Sigmoid colon (tissue), 7 donors: ENCODE measurements around the gene URB1. TPM values are rescaled to one million over a fixed set of nuclear protein-coding genes. Genes with fewer than 3 reads are reported as not detected.
"Not testable (repeated sequence)": the region's sequence is repeated elsewhere in the genome, so short reads cannot be mapped to it uniquely, and the experiment has no call there.

Experiments
- DNase-seq: peaks from one replicate; pipeline ENCODE4 v3.0.0-alpha.2; 2019
- H3K27ac ChIP-seq, 4 donors: fragments of 200-600 bp; sonication (generic); one replicate each; pipeline ENCODE4 v1.5.1; 2016 to 2019; ENCODE audit warnings: mild to moderate bottlenecking in 1 of 4
- H3K27me3 ChIP-seq, 3 donors: fragments of 200-600 bp; sonication (generic); one replicate each; pipeline ENCODE4 v1.5.1; 2019; ENCODE audit warnings: mild to moderate bottlenecking in 1 of 3
- H3K36me3 ChIP-seq, 4 donors: fragments of 200-600 bp; sonication (generic); one replicate each; pipeline ENCODE4 v1.5.1; 2016 to 2019
- H3K4me1 ChIP-seq, 4 donors: fragments of 200-600 bp; sonication (generic); one replicate each; pipeline ENCODE4 v1.5.1; 2017 to 2019
- H3K4me3 ChIP-seq, 4 donors: fragments of 200-600 bp; sonication (generic); one replicate each; pipeline ENCODE4 v1.5.1; 2017 to 2019; ENCODE audit warnings: mild to moderate bottlenecking in 2 of 4, moderate library complexity in 1 of 4
- H3K9me3 ChIP-seq, 4 donors: fragments of 200-600 bp in 3 of 4; sonication (generic) in 3 of 4; one replicate each; pipeline versions ENCODE4 v1.5.1 to v1.6.1; 2013 to 2019
- CTCF ChIP-seq, 4 experiments: fragments of 450-650 bp in 3 of 4; fragments of 200-600 bp in 1 of 4; IDR thresholded peaks; one replicate each; pipeline ENCODE4 v1.5.1; 2016 to 2019; ENCODE audit warnings: antibody characterized with exemption in 4 of 4, mild to moderate bottlenecking in 3 of 4, moderate library complexity in 2 of 4
- EP300 ChIP-seq, 4 donors: sonication (generic); formaldehyde crosslinking; IDR thresholded peaks; one replicate each; pipeline ENCODE4 v1.6.1; 2017; ENCODE audit warnings: antibody characterized with exemption in 4 of 4
- POLR2A ChIP-seq, 2 donors: fragments of 450-650 bp; IDR thresholded peaks; one replicate each; pipeline ENCODE4 v1.6.1; 2016; ENCODE audit warnings: antibody characterized with exemption in 2 of 2, mild to moderate bottlenecking in 2 of 2, moderate library complexity in 2 of 2
- POLR2AphosphoS5 ChIP-seq, 4 donors: sonication (generic); formaldehyde crosslinking; IDR thresholded peaks; one replicate each; pipeline ENCODE4 v1.6.1; 2017; ENCODE audit warnings: antibody characterized with exemption in 4 of 4
- WGBS, 2 donors: extraction: QIAGEN DNeasy Blood & Tissue Kit; methylation state at CpG; one replicate each; pipeline ENCODE4 v1.1.7; 2013; 5-methylcytosine and 5-hydroxymethylcytosine counted together
- intact Hi-C: fragments of 100-400 bp; cut with DNase I; formaldehyde crosslinking; loops from one replicate; pipeline ENCODE4 v1.15.1; 2023
- polyA plus RNA-seq, 3 donors: library from polyadenylated mRNA; stranded (reverse); fragments of 200-250 nt; gene quantifications; one replicate each; pipeline ENCODE4 v1.2.3, GENCODE V29; 2013
- small RNA-seq, 3 donors: library from RNA; depleted of rRNA; stranded (forward); fragments of <200 nt; gene quantifications; one replicate each; pipeline ENCODE3, GENCODE V24; 2016
- total RNA-seq, 4 donors: library from RNA; depleted of rRNA; stranded (reverse); fragments of >200 nt; gene quantifications; one replicate each; pipeline ENCODE4 v1.1.0, GENCODE V29; 2016
- donor health status: healthy with polysubstance abuse.
- donor health status: Bipolar disorder and iron deficiency.
- donor health status: healthy.

The URB1 gene
- total and polyA plus RNA-seq, 7 donors = 0.60 to 16.7 (median 7.5) TPM

GRCh38 chr21:32270748-32271147, 122.1 kb downstream of the URB1 start:
- no peak for TF ChIP-seq EP300 (IDR thresholded peaks at IDR 0.05)
- TF ChIP-seq CTCF (IDR thresholded peaks at IDR 0.05) = no peak
- TF ChIP-seq POLR2AphosphoS5 (IDR thresholded peaks at IDR 0.05) = no peak
- Histone ChIP-seq H3K4me1 (no peaks in the 10 kb centered on the region), H3K27me3 (no peaks in the 10 kb centered on the region), H3K9me3 (no peaks in the 10 kb centered on the region), H3K27ac (no peak overlapping the region), H3K36me3 (peaks cover 0 to 56% (median 3%) of the 10 kb centered on the region in 4 donors), H3K4me3 (no peak overlapping the region)
- no peak for DNase-seq
- intact Hi-C loops = loop anchor here (10.0 kb wide), 1 partner anchor 334 kb away; no protein-coding TSS in a partner anchor
- WGBS, 2 donors = 72 to 85% methylated on average over 4 of the region's 4 CpGs

DNA sequence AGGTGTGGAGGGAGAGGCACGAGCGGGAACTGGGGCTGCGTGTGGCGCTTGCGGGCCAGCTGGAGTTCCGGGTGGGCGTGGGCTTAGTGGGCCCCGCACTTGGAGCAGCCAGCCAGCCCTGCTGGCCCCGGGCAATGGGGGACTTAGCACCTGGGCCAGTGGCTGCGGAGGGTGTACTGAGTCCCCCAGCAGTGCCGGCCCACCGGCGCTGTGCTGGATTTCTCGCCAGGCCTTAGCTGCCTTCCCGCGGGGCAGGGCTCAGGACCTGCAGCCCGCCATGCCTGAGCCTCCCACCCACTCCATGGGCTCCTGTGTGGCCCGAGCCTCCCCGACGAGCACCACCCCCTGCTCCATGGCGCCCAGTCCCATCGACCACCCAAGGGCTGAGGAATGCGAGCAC, 127.5 kb downstream of the URB1 start:
- peaks cover 0 to 34% (median 3%) of the 10 kb centered on the region in 4 donors for H3K36me3 ChIP-seq
- H3K27me3 ChIP-seq, H3K4me3 ChIP-seq, DNase-seq, intact Hi-C loops, H3K9me3 ChIP-seq, H3K4me1 ChIP-seq, H3K27ac ChIP-seq: not testable (repeated sequence)
- 93 to 97% methylated on average over 23 of the region's 23 CpGs for WGBS, 2 donors

DNA sequence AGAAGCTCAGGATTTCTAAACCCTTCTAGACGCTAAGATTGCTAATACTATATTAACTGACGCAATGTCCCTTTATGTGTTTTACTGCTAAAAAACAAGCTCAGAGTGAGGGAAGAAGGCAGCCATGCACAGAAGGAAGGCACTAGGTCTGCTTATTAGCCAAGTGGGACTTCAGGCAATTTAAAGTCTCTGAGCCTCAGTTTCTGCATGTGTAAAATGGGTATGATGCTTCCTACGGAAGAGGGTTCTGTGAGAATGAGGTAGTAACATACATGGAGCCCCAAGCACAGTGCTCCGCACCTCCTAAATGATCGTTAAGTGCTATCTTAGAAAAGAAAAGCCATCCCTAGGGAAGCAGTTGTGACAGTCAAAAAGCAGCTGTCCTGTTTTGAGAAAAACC, 130.9 kb downstream of the URB1 start:
- Histone ChIP-seq H3K4me3 (no peak overlapping the region), H3K36me3 (peaks cover 0 to 2% (median 0%) of the 10 kb centered on the region in 4 donors), H3K27me3 (no peaks in the 10 kb centered on the region), H3K4me1 (peaks cover 0 to 14% (median 13%) of the 10 kb centered on the region in 4 donors), H3K27ac (no peak overlapping the region), H3K9me3 (no peaks in the 10 kb centered on the region)
- DNase-seq = no peak
- TF ChIP-seq CTCF (IDR thresholded peaks at IDR 0.05) = no peak
- TF ChIP-seq POLR2AphosphoS5 (IDR thresholded peaks at IDR 0.05) = no peak
- TF ChIP-seq POLR2A (IDR thresholded peaks at IDR 0.05) = no peak
- TF ChIP-seq EP300 (IDR thresholded peaks at IDR 0.05) = no peak
- 93 to 95% methylated on average over 5 of the region's 5 CpGs for WGBS, 2 donors
- intact Hi-C loops = no loop called here

Small RNA genes within 50 kb of the gene (small RNA-seq; reads per million reads assigned to genes)
- gene SNORA80A = 4.4 to 57.6 (median 14.8) reads per million in 3 donors

Other genes with a start within 250 kb of the URB1 start
- 1 to 10 TPM; 2.4 to 6.4 (median 4.4) TPM for gene MIS18A, start 114.0 kb downstream of the URB1 start, total RNA-seq
- gene MIS18A, start 114.0 kb downstream of the URB1 start, polyA plus RNA-seq = 10 to 100 TPM in 2 of 3 donors, 1 to 10 TPM in 1; 9.0 to 12.0 (median 11.5) TPM
- 1 to 10 TPM in 1 of 4 donors, not detected in 3; 1.1 TPM for gene MRAP, start 94.2 kb downstream of the URB1 start, total RNA-seq
- 1 to 10 TPM in 1 of 3 donors, not detected in 2; 6.5 TPM for gene MRAP, start 94.2 kb downstream of the URB1 start, polyA plus RNA-seq
- gene EVA1C, start 19.7 kb upstream of the URB1 start, total RNA-seq = 10 to 100 TPM; 32.1 to 53.8 (median 41.2) TPM
- 10 to 100 TPM in 1 of 3 donors, 1 to 10 TPM in 2; 3.5 to 10.8 (median 6.0) TPM for gene EVA1C, start 19.7 kb upstream of the URB1 start, polyA plus RNA-seq
- gene TCP10L, start 192.5 kb upstream of the URB1 start, total RNA-seq = 1 to 10 TPM in 3 of 4 donors, under 1 TPM in 1; 0.66 to 2.8 (median 1.9) TPM
- gene TCP10L, start 192.5 kb upstream of the URB1 start, polyA plus RNA-seq = under 1 TPM in 1 of 3 donors, not detected in 2; 0.51 TPM
- 10 to 100 TPM; 14.4 to 33.8 (median 24.2) TPM for gene CFAP298, start 219.4 kb upstream of the URB1 start, total RNA-seq
- 10 to 100 TPM; 24.7 to 38.6 (median 32.4) TPM for gene CFAP298, start 219.4 kb upstream of the URB1 start, polyA plus RNA-seq